GM19193 (cell line): ENCODE measurements around the gene DTX4.

ENCODE experiments used
- POLR2A ChIP-seq: IDR thresholded peaks from 4 replicates; pipeline ENCODE4 v1.6.1; 2011; ENCODE audit not compliant: insufficient read depth, insufficient read length; ENCODE audit errors: extremely low read depth

The DTX4 gene

GRCh38 chr11:59255281-59255680 is 83.3 kb downstream of the DTX4 start:
- no peak for TF ChIP-seq POLR2A
